ENCODE data around the gene VN1R5. TPM values are rescaled to one million over a fixed set of nuclear protein-coding genes. Genes with fewer than 3 reads are reported as not detected.

The VN1R5 gene
- total and polyA plus RNA-seq, 9 of the 15 experiments (the other 6 are each of a cell fraction or from before 2014, with no cell fraction given), result not detected

DNA sequence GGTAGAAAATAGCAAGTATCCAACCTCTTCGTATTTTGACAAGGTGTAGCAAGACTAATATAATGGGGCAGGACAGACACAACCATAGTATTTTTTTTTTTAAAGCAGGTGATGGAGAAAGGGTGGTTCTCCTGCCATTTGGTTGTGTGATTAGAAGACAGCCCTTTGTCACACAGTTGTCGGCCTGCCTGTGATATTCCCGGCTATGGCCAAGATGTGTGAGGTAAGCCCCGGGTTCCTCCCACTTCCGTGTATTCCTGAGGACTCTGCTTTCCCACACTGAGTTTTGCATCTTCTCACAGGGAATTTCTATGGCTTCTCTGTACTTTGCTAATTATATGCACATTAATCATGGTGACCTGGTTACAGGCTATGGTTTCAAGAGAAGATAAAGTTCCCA lies 39.9 kb downstream of the VN1R5 start:
- Histone ChIP-seq H3K4me3 (no peak overlapping the region), H3K9me3 (replicated peaks; ENCODE audit: control insufficient read depth, insufficient read depth, low read depth, low read length) (no peaks in the 10 kb centered on the region), H3K4me2 (ENCODE audit: insufficient read depth, low read length) (no peak overlapping the region), H3K79me2 (ENCODE audit: control insufficient read depth, insufficient read depth, low read length) (no peaks in the 10 kb centered on the region), H3K27ac (ENCODE audit: extremely low read depth, low read depth, low read length) (no peak overlapping the region), H3K27me3 (ENCODE audit: control insufficient read depth in 2 of 2, insufficient read depth in 2 of 2, low read length in 2 of 2) (no peaks in the 10 kb centered on the region), H3K9ac (ENCODE audit: insufficient read depth in 1 of 2, low read depth in 2 of 2, low read length in 2 of 2) (no peak overlapping the region), H4K20me1 (replicated peaks; ENCODE audit: control insufficient read depth, insufficient read depth, low read length) (no peaks in the 10 kb centered on the region), H3K9me1 (ENCODE audit: control insufficient read depth, insufficient read depth, low read length) (no peaks in the 10 kb centered on the region), H3K36me3 (ENCODE audit: control insufficient read depth, insufficient read depth, low read length) (peaks cover 28% of the 10 kb centered on the region; the same call in 2 of the 3 replicates), H3K4me1 (replicated peaks in 1 of 2; ENCODE audit: control insufficient read depth in 2 of 2, insufficient read depth in 2 of 2, low read length in 2 of 2) (peaks cover 30 to 32% of the 10 kb centered on the region in 2 experiments), H2AFZ (ENCODE audit: low read depth, low read length) (no peak overlapping the region)
- CTCF ChIA-PET (ENCODE audit: low intra/inter-chr PET ratio), result no interaction called here
- ATAC-seq, result no peak
- no TSS peak for BruUV-seq (replicated peaks)
- DNase-seq (ENCODE audit: extremely low read depth in 1 of 4, low spot score in 3 of 4), result no peak
- TF ChIP-seq ZNF184 (CRISPR knock-in tag; IDR thresholded peaks at IDR 0.05), result no peak
- no peak for TF ChIP-seq TCFL5 (CRISPR knock-in tag; conservative IDR thresholded peaks at IDR 0.05)
- TF ChIP-seq, protein P1, sequence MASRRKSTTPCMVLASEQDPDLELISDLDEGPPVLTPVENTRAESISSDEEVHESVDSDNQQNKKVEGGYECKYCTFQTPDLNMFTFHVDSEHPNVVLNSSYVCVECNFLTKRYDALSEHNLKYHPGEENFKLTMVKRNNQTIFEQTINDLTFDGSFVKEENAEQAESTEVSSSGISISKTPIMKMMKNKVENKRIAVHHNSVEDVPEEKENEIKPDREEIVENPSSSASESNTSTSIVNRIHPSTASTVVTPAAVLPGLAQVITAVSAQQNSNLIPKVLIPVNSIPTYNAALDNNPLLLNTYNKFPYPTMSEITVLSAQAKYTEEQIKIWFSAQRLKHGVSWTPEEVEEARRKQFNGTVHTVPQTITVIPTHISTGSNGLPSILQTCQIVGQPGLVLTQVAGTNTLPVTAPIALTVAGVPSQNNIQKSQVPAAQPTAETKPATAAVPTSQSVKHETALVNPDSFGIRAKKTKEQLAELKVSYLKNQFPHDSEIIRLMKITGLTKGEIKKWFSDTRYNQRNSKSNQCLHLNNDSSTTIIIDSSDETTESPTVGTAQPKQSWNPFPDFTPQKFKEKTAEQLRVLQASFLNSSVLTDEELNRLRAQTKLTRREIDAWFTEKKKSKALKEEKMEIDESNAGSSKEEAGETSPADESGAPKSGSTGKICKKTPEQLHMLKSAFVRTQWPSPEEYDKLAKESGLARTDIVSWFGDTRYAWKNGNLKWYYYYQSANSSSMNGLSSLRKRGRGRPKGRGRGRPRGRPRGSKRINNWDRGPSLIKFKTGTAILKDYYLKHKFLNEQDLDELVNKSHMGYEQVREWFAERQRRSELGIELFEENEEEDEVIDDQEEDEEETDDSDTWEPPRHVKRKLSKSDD (conservative IDR thresholded peaks at IDR 0.05; ENCODE audit: low read length), result no peak
- no peak for TF ChIP-seq CBX5 (IDR thresholded peaks at IDR 0.05; ENCODE audit: borderline replicate concordance, low read depth)
- TF ChIP-seq SIX5 (IDR thresholded peaks at IDR 0.05; ENCODE audit: borderline replicate concordance in 1 of 2, insufficient read depth in 1 of 2, low read depth in 1 of 2, low read length in 2 of 2), result no peak
- TF ChIP-seq ZNF212 (CRISPR knock-in tag; IDR thresholded peaks at IDR 0.05), result no peak
- TF ChIP-seq IRF2 (CRISPR knock-in tag; IDR thresholded peaks at IDR 0.05), result no peak
- intact Hi-C loops (cut with micrococcal nuclease), result no loop called here
- FAIRE-seq, result no peak
- 68% methylated on average over 5 of the region's 5 CpGs for WGBS (ENCODE audit: insufficient coverage, low coverage, missing lambda C conversion rate)
- POLR2A ChIA-PET, result no interaction called here
- in situ Hi-C loops (cut with MboI), result no loop called here

All from K562 (cell line).